WTC11 (cell line): ENCODE results near the gene UPF1. TPM values are rescaled to one million over a fixed set of nuclear protein-coding genes. Genes with fewer than 3 reads are reported as not detected.

Source experiments
- ATAC-seq: fragments of 200-7000 bp; cut with Tn5 transposase; 2 replicates; pipeline ENCODE4 v1.10.0; 2021; ENCODE audit warnings: mild to moderate bottlenecking, moderate library complexity
- CTCF ChIA-PET: fragments of 300-600 bp; sonication (Branson Sonifier 250); formaldehyde crosslinking; loops from one replicate; lab custom pipeline; 2021; ENCODE audit warnings: antibody characterized with exemption; lab: Charles Lee
- POLR2A ChIA-PET: fragments of 350-600 bp; sonication (Branson Sonifier 250); formaldehyde crosslinking; loops from one replicate; lab custom pipeline; 2021; ENCODE audit warnings: antibody characterized with exemption; lab: Charles Lee
- DNase-seq: peaks from one replicate; pipeline ENCODE4 v3.0.0; 2021; ENCODE audit warnings: low spot score
- H3K27ac Mint-ChIP-seq: 2 replicates; pipeline ENCODE4 v1.8.0; 2021; ENCODE audit warnings: mixed read lengths
- H3K27me3 Mint-ChIP-seq: 2 replicates; pipeline ENCODE4 v1.8.0; 2021; ENCODE audit warnings: low read depth, mild to moderate bottlenecking, moderate library complexity, mixed read lengths
- H3K36me3 Mint-ChIP-seq: 2 replicates; pipeline ENCODE4 v1.8.0; 2021; ENCODE audit warnings: mixed read lengths
- H3K4me1 Mint-ChIP-seq: 2 replicates; pipeline ENCODE4 v1.8.0; 2022; ENCODE audit warnings: mixed read lengths
- H3K4me3 Mint-ChIP-seq: 2 replicates; pipeline ENCODE4 v1.8.0; 2021; ENCODE audit warnings: mild to moderate bottlenecking, moderate library complexity, mixed read lengths
- H3K9me3 Mint-ChIP-seq: 2 replicates; pipeline ENCODE4 v1.8.0; 2021; ENCODE audit warnings: mixed read lengths
- ARID4B ChIP-seq: sonication (generic); formaldehyde crosslinking; IDR thresholded peaks from 2 replicates; pipeline ENCODE4 v1.8.0; 2023; ENCODE audit warnings: missing genetic modification reagents, mild to moderate bottlenecking, borderline replicate concordance
- CTCF ChIP-seq: fragments of 200-600 bp; IDR thresholded peaks from 2 replicates; pipeline ENCODE4 v1.8.0; 2022; ENCODE audit warnings: antibody characterized with exemption
- E2F5 ChIP-seq: sonication (generic); formaldehyde crosslinking; IDR thresholded peaks from 2 replicates; pipeline ENCODE4 v1.8.1; 2022; ENCODE audit warnings: mild to moderate bottlenecking, moderate library complexity, missing genetic modification reagents
- ESRRA ChIP-seq: sonication (generic); formaldehyde crosslinking; IDR thresholded peaks from 2 replicates; pipeline ENCODE4 v1.8.1; 2022; ENCODE audit warnings: mild to moderate bottlenecking, missing genetic modification reagents, borderline replicate concordance
- FOXP4 ChIP-seq: sonication (generic); formaldehyde crosslinking; IDR thresholded peaks from 2 replicates; pipeline ENCODE4 v1.8.0; 2022; ENCODE audit warnings: mild to moderate bottlenecking, missing genetic modification reagents
- NR1H2 ChIP-seq: sonication (generic); formaldehyde crosslinking; IDR thresholded peaks from 2 replicates; pipeline ENCODE4 v1.9.0; 2021; ENCODE audit warnings: mild to moderate bottlenecking, moderate library complexity, missing genetic modification reagents
- SMAD4 ChIP-seq: sonication (generic); formaldehyde crosslinking; IDR thresholded peaks from 2 replicates; pipeline ENCODE4 v1.8.0; 2022; ENCODE audit warnings: mild to moderate bottlenecking, missing genetic modification reagents
- SP1 ChIP-seq: sonication (generic); formaldehyde crosslinking; conservative IDR thresholded peaks from 2 replicates; pipeline ENCODE4 v1.8.1; 2022; ENCODE audit warnings: missing genetic modification reagents
- TCF7 ChIP-seq: sonication (generic); formaldehyde crosslinking; IDR thresholded peaks from 2 replicates; pipeline ENCODE4 v1.8.0; 2022; ENCODE audit warnings: mild to moderate bottlenecking, low read depth, missing genetic modification reagents, moderate library complexity
- ZBTB21 ChIP-seq: sonication (generic); formaldehyde crosslinking; IDR thresholded peaks from 2 replicates; pipeline ENCODE4 v1.8.1; 2023; ENCODE audit warnings: mild to moderate bottlenecking, missing genetic modification reagents, borderline replicate concordance
- ZMAT4 ChIP-seq: fragments of 250-450 bp; sonication (Bioruptor Pico); IDR thresholded peaks from 2 replicates; pipeline ENCODE4 v1.9.0; 2021; ENCODE audit warnings: mild to moderate bottlenecking
- ZNF281 ChIP-seq: sonication (generic); formaldehyde crosslinking; IDR thresholded peaks from 2 replicates; pipeline ENCODE4 v1.8.0; 2023; ENCODE audit warnings: mild to moderate bottlenecking, missing genetic modification reagents
- ZSCAN18 ChIP-seq: fragments of 250-450 bp; sonication (Bioruptor Pico); IDR thresholded peaks from 2 replicates; pipeline ENCODE4 v2.1.2; 2022; ENCODE audit warnings: mild to moderate bottlenecking, moderate library complexity
- total RNA-seq: library from RNA; stranded (reverse); gene quantifications from 3 replicates; pipeline ENCODE4 v1.2.3, GENCODE V29; 2021

Gene UPF1
- total RNA-seq, 1 experiment from 2014 or later: 82.5 TPM

GRCh38 chr19:18865106-18865972 lies 33.6 kb downstream of the UPF1 start:
- Mint-ChIP-seq H3K27ac (no peak overlapping the region), H3K36me3 (peaks cover 40% of the 10 kb centered on the region), H3K27me3 (no peaks in the 10 kb centered on the region), H3K4me3 (no peak overlapping the region), H3K9me3 (no peaks in the 10 kb centered on the region), H3K4me1 (0 out of 2 replicates have a peak, but pooled peaks cover 6% of the 10 kb centered on the region)
- ChIA-PET POLR2A (no interaction called here), CTCF (interaction anchor here (0.5 to 3.0 kb wide), 19 partner anchors 10 to 288 kb away, joined by 3 to 18 read pairs (median 4); partner anchors contain the start of genes COPE, DDX49 and UPF1)
- ATAC-seq (no peak), DNase-seq (no peak)
- no peak for TF ChIP-seq ESRRA (CRISPR knock-in tag)
- no peak for TF ChIP-seq SMAD4 (CRISPR knock-in tag)

- peaks cover 10% of the 10 kb centered on the region; the same call in 1 of the 2 replicates for H3K4me1 Mint-ChIP-seq
- DNase-seq (peak; percentile 78), ATAC-seq (peak; percentile 74)
- peaks cover 7% of the 10 kb centered on the region for H3K27me3 Mint-ChIP-seq
- H3K36me3 Mint-ChIP-seq: peaks cover 31% of the 10 kb centered on the region
- no peaks in the 10 kb centered on the region for H3K9me3 Mint-ChIP-seq
- no peak overlapping the region for H3K4me3 Mint-ChIP-seq
- H3K27ac Mint-ChIP-seq: peak overlapping the region; percentile 74; the same call in 1 of the 2 replicates
- ChIA-PET POLR2A (no interaction called here), CTCF (interaction anchor here (0.5 to 2.4 kb wide), 21 partner anchors 10 to 404 kb away, joined by 3 to 18 read pairs (median 4); partner anchors contain the start of genes COPE, DDX49 and UPF1)
- TF ChIP-seq FOXP4 (no peak), ZBTB21 (CRISPR knock-in tag) (no peak), CTCF (peak; percentile 96), NR1H2 (CRISPR knock-in tag) (no peak), ZNF281 (CRISPR knock-in tag) (0 out of 2 replicates have a peak, but pooled peaks have one; percentile 13), E2F5 (CRISPR knock-in tag) (no peak), TCF7 (CRISPR knock-in tag) (no peak), SP1 (CRISPR knock-in tag) (no peak)
Observed at GRCh38 chr19:18865973-18866799, 34.4 kb downstream of the UPF1 start.

- Mint-ChIP-seq H3K9me3 (no peaks in the 10 kb centered on the region), H3K4me1 (peaks cover 13% of the 10 kb centered on the region), H3K27me3 (peaks cover 13% of the 10 kb centered on the region), H3K4me3 (no peak overlapping the region), H3K36me3 (peaks cover 26% of the 10 kb centered on the region), H3K27ac (no peak overlapping the region)
- ATAC-seq (no peak), DNase-seq (no peak)
- CTCF ChIA-PET: interaction anchor here (0.7 to 2.4 kb wide), 18 partner anchors 10 to 405 kb away, joined by 3 to 18 read pairs (median 4); partner anchors contain the start of gene UPF1
- POLR2A ChIA-PET: interaction anchor here (0.5 kb wide), 1 partner anchor 50 kb away, joined by 5 read pairs; no protein-coding TSS in a partner anchor
- TF ChIP-seq SMAD4 (CRISPR knock-in tag) (no peak), ARID4B (CRISPR knock-in tag) (no peak), ZMAT4 (CRISPR knock-in tag) (no peak), ZSCAN18 (no peak)
Observed at GRCh38 chr19:18866800-18867123, 35.0 kb downstream of the UPF1 start.
